HCT116 (cell line): ENCODE results near the gene CALD1. TPM values are rescaled to one million over a fixed set of nuclear protein-coding genes. Genes with fewer than 3 reads are reported as not detected.

Source experiments
- ATAC-seq: fragments of 200-7000 bp; cut with Tn5 transposase; 2 replicates; pipeline ENCODE4 v1.9.1; 2020; ENCODE audit warnings: mild to moderate bottlenecking, moderate library complexity
- BruUV-seq: library from RNA; stranded (reverse); fragments of 400-500 nt; replicated peaks from 2 replicates; lab custom pipeline; 2021; lab: Mats Ljungman, UMichigan
- CTCF ChIA-PET: fragments of 300-600 bp; sonication (Branson Sonifier 250); formaldehyde crosslinking; loops from one replicate; lab custom pipeline; 2021; ENCODE audit warnings: antibody characterized with exemption; lab: Charles Lee
- POLR2A ChIA-PET: fragments of 300-600, 350-600 bp; sonication (Branson Sonifier 250); formaldehyde crosslinking; loops from one replicate; lab custom pipeline; 2021; ENCODE audit warnings: antibody characterized with exemption; lab: Charles Lee
- RAD21 ChIA-PET, 2 experiments: fragments of 300-600 bp; sonication (Branson Sonifier 250); formaldehyde crosslinking; loops; one replicate each; lab custom pipeline; 2023; ENCODE audit warnings: low total read pairs in 2 of 2; ENCODE audit not compliant: uncharacterized antibody in 2 of 2, unreplicated experiment in 2 of 2, low non-redundant PET in 1 of 2; lab: Charles Lee
- DNase-seq: peaks from one replicate; pipeline ENCODE4 v3.0.0-alpha.2; 2010; ENCODE audit warnings: low read depth, low spot score
- H2AFZ ChIP-seq: fragments of 200-600 bp; shearing (Covaris generic), sonication (generic); 2 replicates; pipeline ENCODE4 v1.6.1; 2017; ENCODE audit warnings: low read depth, mixed run types, mixed read lengths, antibody characterized with exemption, low read length; ENCODE audit not compliant: poor library complexity, severe bottlenecking
- H3K27ac ChIP-seq: 2 replicates; pipeline ENCODE4 v1.5.1; 2012; ENCODE audit warnings: low read depth, low read length
- H3K27me3 ChIP-seq: fragments of 200-600 bp; sonication (generic); 2 replicates; pipeline ENCODE4 v1.6.1; 2016; ENCODE audit warnings: mixed run types, low read length, mixed read lengths; ENCODE audit not compliant: insufficient read depth
- H3K36me3 ChIP-seq, 2 experiments: fragments of 200-500 bp in 1 of 2; fragments of 200-600 bp in 1 of 2; sonication (Bioruptor generic) in 1 of 2; sonication (generic) in 1 of 2; 2 replicates each; pipeline versions ENCODE4 v1.5.1 to v1.6.1; 2014 to 2016; ENCODE audit warnings: low read length in 2 of 2, inconsistent platforms in 1 of 2, mixed read lengths in 1 of 2, mixed run types in 1 of 2; ENCODE audit not compliant: insufficient read depth in 2 of 2, control insufficient read depth in 1 of 2
- H3K4me1 ChIP-seq, 2 experiments: fragments of 200-600 bp in 1 of 2; sonication (generic) in 1 of 2; 2 replicates each; pipeline versions ENCODE4 v1.5.1 to v1.6.1; 2012 to 2017; ENCODE audit warnings: low read length in 2 of 2, inconsistent platforms in 1 of 2, mild to moderate bottlenecking in 1 of 2, mixed read lengths in 1 of 2, mixed run types in 1 of 2, moderate library complexity in 1 of 2; ENCODE audit not compliant: insufficient read depth in 2 of 2, control insufficient read depth in 1 of 2
- H3K4me2 ChIP-seq: fragments of 200-600 bp; sonication (generic); 2 replicates; pipeline ENCODE4 v1.6.1; 2017; ENCODE audit warnings: mixed run types, low read length, mixed read lengths
- H3K4me3 ChIP-seq, 2 experiments: fragments of 200-600 bp in 1 of 2; sonication (generic) in 1 of 2; replicated peaks in 1 of 2; 2 replicates each; pipeline ENCODE4 v1.5.1; 2011 to 2016; ENCODE audit warnings: low read length in 2 of 2, control low read depth in 1 of 2, low read depth in 1 of 2, mild to moderate bottlenecking in 1 of 2, mixed read lengths in 1 of 2, mixed run types in 1 of 2
- H3K79me2 ChIP-seq: fragments of 200-600 bp; sonication (generic); 2 replicates; pipeline ENCODE4 v1.6.1; 2017; ENCODE audit warnings: mild to moderate bottlenecking, mixed run types, low read length, moderate library complexity, mixed read lengths; ENCODE audit not compliant: insufficient read depth
- H3K9ac ChIP-seq: fragments of 200-600 bp; sonication (generic); 2 replicates; pipeline ENCODE4 v1.6.1; 2016; ENCODE audit warnings: low read length, mixed read lengths
- H3K9me2 ChIP-seq: fragments of 200-600 bp; sonication (generic), shearing (Covaris generic); 2 replicates; pipeline ENCODE4 v1.6.1; 2017; ENCODE audit warnings: mixed run types, mild to moderate bottlenecking, moderate library complexity; ENCODE audit not compliant: insufficient read depth
- H3K9me3 ChIP-seq, 2 experiments: fragments of 200-500 bp in 1 of 2; fragments of 200-600 bp in 1 of 2; sonication (Bioruptor generic) in 1 of 2; sonication (generic) in 1 of 2; 2 replicates each; pipeline ENCODE4 v1.6.1; 2014 to 2017; ENCODE audit warnings: low read length in 2 of 2, mixed read lengths in 2 of 2, inconsistent platforms in 1 of 2, low read depth in 1 of 2, mild to moderate bottlenecking in 1 of 2, mixed run types in 1 of 2, moderate library complexity in 1 of 2; ENCODE audit not compliant: control insufficient read depth in 1 of 2, insufficient read depth in 1 of 2
- H4K20me1 ChIP-seq: fragments of 200-600 bp; sonication (generic), shearing (Covaris generic); 2 replicates; pipeline ENCODE4 v1.6.1; 2017; ENCODE audit warnings: mixed run types, mild to moderate bottlenecking, moderate library complexity; ENCODE audit not compliant: insufficient read depth
- CBX3 ChIP-seq: IDR thresholded peaks from 2 replicates; pipeline ENCODE4 v1.6.1; 2012; ENCODE audit warnings: low read depth
- CEBPB ChIP-seq: IDR thresholded peaks from 2 replicates; pipeline ENCODE4 v1.6.1; 2012; ENCODE audit warnings: low read depth
- CTCF ChIP-seq, 3 experiments: fragments of 200-600 bp in 1 of 3; sonication (generic) in 1 of 3; IDR thresholded peaks in 2 of 3; conservative IDR thresholded peaks in 1 of 3; 2 replicates each; pipeline ENCODE4 v1.5.1; 2012 to 2017; ENCODE audit warnings: low read depth in 2 of 3, low read length in 2 of 3, antibody characterized with exemption in 1 of 3, borderline replicate concordance in 1 of 3, control low read depth in 1 of 3, mild to moderate bottlenecking in 1 of 3, mixed read lengths in 1 of 3, mixed run types in 1 of 3, moderate library complexity in 1 of 3; ENCODE audit not compliant: insufficient read depth in 1 of 3
- ELF1 ChIP-seq: IDR thresholded peaks from 2 replicates; pipeline ENCODE4 v1.6.1; 2012; ENCODE audit warnings: low read depth, borderline replicate concordance
- EZH2 ChIP-seq: fragments of 200-600 bp; sonication (generic); IDR thresholded peaks from 2 replicates; pipeline ENCODE4 v1.6.1; 2017; ENCODE audit warnings: antibody characterized with exemption, mixed run types
- EZH2phosphoT487 ChIP-seq: fragments of 200-600 bp; IDR thresholded peaks from 2 replicates; pipeline ENCODE4 v1.6.1; 2018; ENCODE audit warnings: antibody characterized with exemption, borderline replicate concordance
- FOSL1 ChIP-seq: IDR thresholded peaks from 2 replicates; pipeline ENCODE4 v1.6.1; 2012; ENCODE audit warnings: low read depth
- JUND ChIP-seq: IDR thresholded peaks from 2 replicates; pipeline ENCODE4 v1.6.1; 2012
- MAX ChIP-seq: IDR thresholded peaks from 2 replicates; pipeline ENCODE4 v1.6.1; 2012
- POLR2A ChIP-seq: IDR thresholded peaks from 2 replicates; pipeline ENCODE4 v1.7.0; 2011; ENCODE audit warnings: borderline replicate concordance; ENCODE audit not compliant: insufficient read depth, insufficient read length; ENCODE audit errors: extremely low read depth
- RAD21 ChIP-seq: IDR thresholded peaks from 2 replicates; pipeline ENCODE4 v1.6.1; 2012; ENCODE audit warnings: low read depth, mild to moderate bottlenecking
- REST ChIP-seq: IDR thresholded peaks from 2 replicates; pipeline ENCODE4 v1.6.1; 2012; ENCODE audit warnings: low read depth
- SIN3A ChIP-seq: IDR thresholded peaks from 2 replicates; pipeline ENCODE4 v1.6.1; 2012; ENCODE audit warnings: low read depth
- SP1 ChIP-seq: IDR thresholded peaks from 2 replicates; pipeline ENCODE4 v1.6.1; 2012; ENCODE audit warnings: low read depth
- SRF ChIP-seq: IDR thresholded peaks from 2 replicates; pipeline ENCODE4 v1.6.1; 2012; ENCODE audit warnings: low read depth
- TCF7L2 ChIP-seq: IDR thresholded peaks from 2 replicates; pipeline ENCODE4 v1.7.0; 2011; ENCODE audit warnings: borderline replicate concordance, inconsistent platforms; ENCODE audit not compliant: insufficient read depth, insufficient read length; ENCODE audit errors: extremely low read depth
- ZBTB33 ChIP-seq: IDR thresholded peaks from 2 replicates; pipeline ENCODE4 v1.6.1; 2011; ENCODE audit warnings: mild to moderate bottlenecking, low read length, moderate library complexity; ENCODE audit not compliant: insufficient replicate concordance; ENCODE audit errors: extremely low read depth
- ZFX ChIP-seq: fragments of 450-650 bp; IDR thresholded peaks from 2 replicates; pipeline ENCODE4 v1.6.1; 2017
- ZNF274 ChIP-seq: fragments of 200-500 bp; sonication (Bioruptor generic); IDR thresholded peaks from 2 replicates; pipeline ENCODE4 v1.6.1; 2014; ENCODE audit warnings: mild to moderate bottlenecking, low read depth, low read length, inconsistent platforms
- intact Hi-C: fragments of 100-400 bp; cut with micrococcal nuclease; formaldehyde crosslinking; loops from 2 replicates; pipeline ENCODE4 v1.10.0; 2022
- total RNA-seq: library from RNA; stranded (reverse); gene quantifications from one replicate; pipeline ENCODE4 v1.2.1, GENCODE V29; 2021; ENCODE audit not compliant: unreplicated experiment

CALD1 gene
- total RNA-seq, 1 experiment from 2014 or later, result 66.8 TPM

GRCh38 chr7:134948736-134949135 lies 169.3 kb downstream of the CALD1 start (continued):
- no peak for TF ChIP-seq SP1
- no peak for TF ChIP-seq ZNF274
- no peak for TF ChIP-seq CEBPB
- TF ChIP-seq POLR2A, result no peak
- no peak for TF ChIP-seq SRF
- TF ChIP-seq CBX3, result no peak

- H4K20me1 ChIP-seq, result no peaks in the 10 kb centered on the region
- ChIA-PET RAD21 (no interaction called here), CTCF (no interaction called here), POLR2A (no interaction called here)
- no peaks in the 10 kb centered on the region for H3K4me1 ChIP-seq
- H3K4me2 ChIP-seq, result no peak overlapping the region
- DNase-seq (no peak), ATAC-seq (no peak)
- H3K9me2 ChIP-seq, result no peaks in the 10 kb centered on the region
- BruUV-seq, result no TSS peak
- H3K27me3 ChIP-seq, result no peaks in the 10 kb centered on the region
- H3K36me3 ChIP-seq, result peaks cover 0 to 8% of the 10 kb centered on the region in 2 experiments; a peak in 2 of 4 replicates
- H3K9me3 ChIP-seq, result no peaks in the 10 kb centered on the region
- no peak overlapping the region for H3K4me3 ChIP-seq
- H3K79me2 ChIP-seq, result no peaks in the 10 kb centered on the region
- H2AFZ ChIP-seq, result no peak overlapping the region
- no peak overlapping the region for H3K9ac ChIP-seq
- no peak overlapping the region for H3K27ac ChIP-seq
- intact Hi-C loops, result loop anchor here (10.0 kb wide), 1 partner anchor 514 kb away; no protein-coding TSS in a partner anchor
- TF ChIP-seq REST, result no peak
- no peak for TF ChIP-seq SP1
- no peak for TF ChIP-seq ZNF274
- TF ChIP-seq EZH2, result no peak
- TF ChIP-seq SIN3A, result no peak
- no peak for TF ChIP-seq POLR2A
- TF ChIP-seq MAX, result no peak
- TF ChIP-seq ELF1, result no peak
- TF ChIP-seq CTCF (IDR thresholded peaks at IDR 0.05 in 2 of 3, conservative IDR thresholded peaks at IDR 0.05 in 1 of 3; ENCODE audit: borderline replicate concordance in 1 of 3, insufficient read depth in 1 of 3, low read depth in 2 of 3, low read length in 2 of 3), result no peak
- no peak for TF ChIP-seq CBX3
- TF ChIP-seq ZBTB33, result no peak
- TF ChIP-seq JUND, result no peak
- no peak for TF ChIP-seq RAD21
- no peak for TF ChIP-seq FOSL1
- TF ChIP-seq EZH2phosphoT487, result no peak
- TF ChIP-seq TCF7L2, result no peak
- TF ChIP-seq ZFX, result no peak
- no peak for TF ChIP-seq SRF
Observed at GRCh38 chr7:134949171-134949570, 169.7 kb downstream of the CALD1 start.
